Renal cortical epithelial cell (primary cell): Measurements from ENCODE around the gene VSTM4. TPM values are rescaled to one million over a fixed set of nuclear protein-coding genes. Genes with fewer than 3 reads are reported as not detected.
A peak's percentile ranks its signal among the peaks of the same experiment; 100 is the strongest.

Experiments
- DNase-seq: peaks from one replicate; pipeline ENCODE4 v3.0.0-alpha.2; 2011; ENCODE audit warnings: low read depth
- total RNA-seq: library from RNA; depleted of rRNA; stranded (reverse); fragments of >200 nt; gene quantifications from 2 replicates; pipeline ENCODE4 v1.2.3, GENCODE V29; 2014

VSTM4 gene
- total RNA-seq, result 0.35 TPM in 2 replicates

GRCh38 chr10:49115015-49115795 lies at the start of gene VSTM4:
Gene VSTM4 (minus strand): TSS chr10:49115522. CDS start chr10:49115485, 37 bp downstream.
- DNase-seq, result no peak

- peak; percentile 35 for DNase-seq
Observed at GRCh38 chr10:49164559-49165188, 49.4 kb upstream of the VSTM4 start.

DNA sequence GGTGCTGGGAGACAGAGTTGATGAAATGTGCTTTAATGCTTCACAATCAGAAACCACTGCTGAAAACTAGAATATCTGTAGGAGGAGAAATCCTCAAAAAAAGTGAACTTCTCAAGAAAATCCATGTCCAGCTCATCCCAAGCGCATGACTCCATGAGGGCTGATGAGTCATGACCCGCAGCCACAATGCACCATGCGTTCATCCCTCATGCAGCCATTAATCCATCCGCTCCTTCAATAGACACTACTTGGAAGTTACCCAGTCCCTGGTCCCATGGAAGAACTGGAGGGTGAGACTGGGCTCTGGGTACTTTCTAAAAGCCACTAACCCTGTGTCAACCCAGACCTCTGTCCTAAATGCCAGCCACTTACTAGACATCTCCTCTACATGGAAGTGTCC lies 48.4 kb upstream of the VSTM4 start:
- no peak for DNase-seq

GRCh38 chr10:49162761-49163310 lies 47.5 kb upstream of the VSTM4 start:
- DNase-seq, result no peak

- DNase-seq, result no peak
Observed at GRCh38 chr10:49162063-49162462, 46.7 kb upstream of the VSTM4 start.

DNA sequence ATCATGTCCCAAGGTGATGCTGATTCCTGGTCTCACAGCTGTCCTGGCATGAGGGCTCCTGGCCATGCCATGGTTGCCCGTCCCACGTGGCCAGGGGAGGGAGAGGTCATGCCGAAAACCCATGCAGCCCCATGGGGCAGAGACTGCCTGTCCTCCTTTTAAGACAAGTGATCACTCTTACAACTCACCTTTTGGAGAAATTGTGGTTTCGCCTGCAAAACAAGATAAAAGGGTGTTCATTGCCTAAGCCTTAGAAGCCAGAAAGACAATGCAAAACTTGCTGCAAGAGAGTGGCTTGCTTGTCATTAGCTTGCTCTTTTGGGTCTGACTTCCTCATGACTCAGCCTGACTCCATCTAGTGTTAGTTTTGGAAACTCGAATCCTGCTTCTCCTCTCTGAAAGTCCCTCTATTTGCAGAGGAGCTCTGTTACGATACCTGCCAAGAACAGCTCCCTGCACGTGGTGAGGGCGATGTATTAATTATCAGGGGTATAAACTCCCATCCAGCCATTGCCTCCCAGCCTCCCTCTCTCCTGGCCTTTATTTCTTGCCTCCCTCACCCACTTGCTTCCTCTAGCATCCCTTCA lies 46.2 kb upstream of the VSTM4 start:
- peak; percentile 51 for DNase-seq

GRCh38 chr10:49160814-49161213 lies 45.5 kb upstream of the VSTM4 start:
- no peak for DNase-seq

DNA sequence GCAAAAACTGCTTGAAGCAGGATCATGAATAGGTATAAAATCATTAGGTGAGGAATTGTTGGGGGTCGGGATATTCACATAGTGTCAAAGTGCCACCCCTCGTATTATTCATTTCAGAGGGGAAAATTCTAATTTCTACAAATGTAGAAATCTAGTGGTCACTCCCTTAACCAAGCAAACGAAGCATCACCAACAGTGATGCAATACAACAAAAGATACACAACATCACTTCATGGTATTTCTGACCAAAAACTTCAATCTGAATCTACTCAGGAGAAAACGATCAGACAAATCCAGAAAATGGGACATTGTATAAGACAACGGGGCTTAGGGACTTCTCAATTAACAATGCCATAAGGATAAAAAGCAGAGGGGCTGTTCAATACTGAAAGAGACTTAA lies 44.8 kb upstream of the VSTM4 start:
- DNase-seq, result no peak

DNA sequence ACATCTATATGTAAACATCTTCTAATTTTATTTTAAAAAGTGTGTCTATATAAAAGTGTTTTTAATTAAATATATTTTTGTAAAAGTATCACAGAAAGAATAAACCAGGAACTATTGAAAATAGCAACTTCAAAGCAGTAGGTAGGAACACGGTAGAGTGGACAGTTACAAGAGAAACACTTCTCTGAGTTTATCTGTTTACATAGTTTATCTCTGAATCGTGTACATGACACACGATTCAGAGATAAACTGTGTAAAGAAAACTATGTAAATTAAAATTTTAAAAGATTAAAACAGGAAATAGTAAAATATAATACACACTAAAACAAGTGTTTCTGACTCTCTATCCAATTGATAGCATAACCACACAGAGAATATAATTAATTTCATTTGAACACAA lies 43.6 kb upstream of the VSTM4 start:
- DNase-seq, result no peak

DNA sequence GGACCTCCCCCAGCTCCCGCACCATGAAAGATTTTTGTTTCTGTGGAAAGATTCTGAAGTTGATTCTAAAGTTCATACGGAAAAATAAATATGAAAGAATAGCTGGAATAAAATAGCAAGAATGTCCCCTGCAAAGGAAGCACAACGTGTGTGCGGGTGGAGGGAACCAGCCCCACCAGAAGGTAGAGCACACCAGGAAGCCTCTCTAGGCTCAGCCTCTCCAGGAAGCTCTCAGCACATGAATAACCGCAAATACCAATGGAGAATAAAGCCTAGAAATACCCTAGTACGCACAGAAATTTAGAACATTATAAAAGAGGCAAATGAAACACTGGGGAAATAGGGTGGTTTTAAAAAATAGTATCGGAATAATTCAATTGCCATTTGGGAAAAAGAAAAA lies 43.1 kb upstream of the VSTM4 start:
- DNase-seq, result no peak

DNA sequence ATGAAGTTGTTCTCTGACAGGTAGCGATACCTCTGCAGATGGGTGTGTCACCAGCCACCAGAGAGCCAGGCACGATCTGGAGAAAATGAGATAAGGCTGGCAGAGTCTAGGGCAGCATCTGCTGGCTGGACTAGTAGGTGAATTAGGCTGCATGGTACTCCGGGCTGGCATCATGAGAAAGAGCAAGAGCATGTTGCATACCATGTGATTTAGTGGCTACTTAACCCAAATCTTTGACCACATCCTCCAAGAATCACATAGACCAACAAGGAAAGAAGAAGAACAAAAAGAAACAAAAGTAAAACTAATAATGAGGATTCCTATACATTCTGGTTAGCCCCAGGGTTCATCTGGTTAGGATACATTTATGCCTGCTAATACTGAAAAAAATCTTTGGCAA lies 41.9 kb upstream of the VSTM4 start:
- DNase-seq, result no peak

DNA sequence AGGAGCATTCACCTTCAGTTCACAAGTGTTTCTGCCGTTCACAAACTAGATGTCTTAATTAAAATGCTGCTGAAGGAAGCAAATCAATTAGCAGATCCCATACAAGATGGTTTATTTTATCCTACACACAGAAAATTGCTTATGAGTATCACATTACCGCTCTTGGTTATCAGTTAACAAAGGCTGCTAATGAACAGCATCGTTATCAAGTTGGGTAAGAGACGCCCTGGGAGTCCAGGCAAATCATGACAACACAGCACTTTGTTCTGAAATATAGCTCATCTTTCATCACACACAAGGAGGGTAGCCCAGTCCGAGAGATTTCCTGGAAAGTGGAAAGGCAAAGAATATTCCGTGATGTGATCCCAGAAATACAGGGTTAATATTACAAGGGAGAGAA lies 39.3 kb upstream of the VSTM4 start:
- no peak for DNase-seq

- peak; percentile 48 for DNase-seq
Observed at GRCh38 chr10:49153971-49154370, 38.6 kb upstream of the VSTM4 start.

DNA sequence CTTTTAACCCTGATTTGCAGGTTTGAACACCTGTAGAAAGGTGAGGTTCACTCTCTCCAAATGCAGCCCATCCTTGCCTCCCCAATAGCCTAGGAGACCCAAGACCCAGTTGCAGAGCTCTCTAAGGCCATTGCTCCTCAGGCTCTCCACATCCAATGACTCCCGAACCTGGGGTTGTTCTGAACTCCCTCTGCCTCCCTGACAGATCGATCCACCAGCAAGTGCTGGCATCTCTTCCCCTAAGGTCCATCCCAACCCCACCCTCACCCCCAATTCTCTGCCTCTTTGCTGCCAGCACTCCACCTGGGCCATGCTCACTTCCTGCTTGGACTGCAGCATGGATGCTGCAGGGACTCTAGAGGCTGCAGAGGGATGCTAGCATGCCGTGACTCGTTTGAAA lies 37.8 kb upstream of the VSTM4 start:
- DNase-seq, result no peak

GRCh38 chr10:49152663-49153062 lies 37.3 kb upstream of the VSTM4 start:
- DNase-seq, result no peak

GRCh38 chr10:49152037-49152436 lies 36.7 kb upstream of the VSTM4 start:
- no peak for DNase-seq

DNA sequence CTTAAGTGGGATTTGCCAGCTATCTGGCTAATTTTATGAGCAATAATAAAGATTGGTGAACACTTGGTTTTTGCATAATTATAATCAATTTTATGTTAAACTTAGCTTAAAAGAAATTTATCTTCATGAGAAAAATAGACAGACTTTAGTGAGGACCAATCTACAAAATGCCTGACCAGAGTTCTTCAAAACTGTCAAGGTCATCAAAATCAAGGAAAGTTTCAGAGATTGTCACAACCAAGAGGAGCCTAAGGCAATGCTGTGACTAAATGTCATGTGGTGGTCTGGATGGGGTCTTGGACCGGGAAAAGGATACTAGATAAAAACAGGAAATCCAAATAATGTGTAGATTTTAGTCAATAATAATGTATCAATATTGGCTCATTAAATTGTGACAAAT lies 36.2 kb upstream of the VSTM4 start:
- DNase-seq, result no peak

DNA sequence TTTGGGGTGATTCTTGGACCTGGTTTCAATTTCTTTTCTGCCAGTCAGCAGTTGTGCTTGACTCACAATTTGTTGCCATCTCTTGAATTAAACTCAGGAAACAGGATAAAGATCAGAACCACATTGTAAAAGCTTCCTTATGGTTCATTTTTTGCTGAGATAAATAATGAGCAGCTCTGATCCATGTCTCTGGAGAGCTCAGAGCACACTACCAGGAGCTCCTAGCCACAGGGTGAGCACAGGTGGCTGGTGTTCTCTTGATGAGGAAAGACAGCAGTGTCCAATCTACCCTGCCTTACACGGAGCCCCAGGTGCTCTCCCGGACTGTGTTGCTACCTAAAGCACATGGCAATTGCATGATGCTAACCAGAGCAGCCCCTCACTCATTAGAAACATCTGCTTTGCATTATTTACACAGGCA lies 35.7 kb upstream of the VSTM4 start:
- DNase-seq, result no peak

DNA sequence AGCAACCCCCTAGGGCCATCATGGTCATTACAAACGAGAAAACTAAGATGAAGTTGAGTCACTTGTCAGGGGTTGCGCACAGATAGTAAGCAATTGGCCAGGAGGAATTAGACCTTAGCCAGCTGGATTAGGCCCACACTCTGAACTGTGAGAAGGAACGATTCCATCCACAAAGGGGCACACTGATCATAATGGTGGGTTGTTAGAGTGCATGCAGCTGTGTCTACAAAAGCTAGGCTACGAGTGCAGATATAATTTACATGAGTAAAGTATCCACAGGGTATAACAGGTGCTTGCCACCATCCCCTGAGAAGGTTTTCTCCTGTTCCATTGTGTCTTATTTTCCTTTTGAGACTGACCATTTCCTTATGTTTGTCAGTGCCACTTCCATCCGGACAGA lies 35.1 kb upstream of the VSTM4 start:
- no peak for DNase-seq

DNA sequence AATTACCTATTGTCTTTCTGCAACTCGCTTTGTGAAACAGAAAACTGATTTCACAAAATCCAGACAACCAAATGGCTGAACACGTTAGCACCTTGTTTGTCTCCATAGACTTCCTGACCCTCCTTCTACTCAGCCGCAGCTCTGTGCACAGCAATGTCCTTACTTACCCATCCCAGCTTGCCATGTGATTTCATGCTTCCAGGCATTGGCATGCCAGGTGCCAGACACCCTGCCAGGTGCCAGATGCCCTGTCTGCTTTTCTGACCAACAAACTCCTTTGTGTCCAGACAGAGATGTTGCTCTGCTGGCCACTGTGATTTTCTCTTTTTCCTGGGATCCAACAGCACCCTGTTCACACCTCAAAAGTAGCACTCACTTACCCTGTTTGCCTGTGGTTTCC lies 34.6 kb upstream of the VSTM4 start:
- DNase-seq, result no peak

DNA sequence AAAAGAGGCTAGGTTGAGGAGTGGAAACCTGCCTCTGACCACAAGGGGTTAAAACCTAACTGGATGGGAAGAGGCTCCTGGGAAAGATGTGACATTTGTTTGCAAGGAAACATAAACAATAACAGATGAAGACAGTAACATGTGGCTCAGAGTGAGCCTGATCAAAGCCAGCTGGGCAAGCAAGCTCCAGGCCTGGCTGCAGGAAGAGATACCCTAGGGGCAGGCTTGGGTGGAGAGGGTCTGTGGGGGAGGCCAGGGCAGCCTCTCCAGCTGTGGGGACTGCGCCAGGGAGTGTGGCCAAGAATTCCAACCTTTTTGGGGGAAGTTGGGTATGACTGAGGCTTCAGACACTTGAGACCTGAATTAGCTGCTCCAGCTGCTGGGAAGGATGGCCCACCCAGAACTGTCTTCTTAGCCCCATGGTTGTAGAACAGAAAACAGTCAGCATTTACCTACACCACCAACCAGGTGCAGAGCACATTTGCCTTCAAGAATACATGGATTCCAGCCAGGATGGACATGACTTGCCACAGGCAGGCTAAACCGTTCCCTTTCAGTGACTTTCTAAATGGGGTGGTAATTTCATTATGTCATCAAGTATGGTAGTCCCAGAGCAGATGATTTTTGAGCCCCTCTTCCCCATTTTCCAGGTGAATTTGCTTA lies 28.9 kb upstream of the VSTM4 start:
- DNase-seq, result no peak

DNA sequence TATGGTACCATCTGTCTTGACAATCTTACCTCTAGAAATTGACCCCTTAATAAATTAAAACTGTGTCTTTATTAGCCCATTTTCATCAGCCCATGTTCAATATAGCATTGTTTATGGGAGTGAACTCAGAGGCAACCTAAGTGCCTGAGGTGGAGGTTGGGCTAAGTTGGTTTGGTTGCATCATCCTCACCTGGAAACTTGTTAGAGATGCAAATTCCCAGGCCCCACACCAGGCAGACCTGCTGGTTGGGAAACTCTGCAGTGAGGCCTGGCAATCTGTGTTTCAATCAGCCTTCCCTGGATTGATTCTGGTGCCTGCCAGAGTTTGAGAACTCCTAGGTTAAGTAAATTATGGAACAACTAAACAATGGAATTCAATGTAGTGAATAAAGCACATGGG lies 27.9 kb upstream of the VSTM4 start:
- no peak for DNase-seq
